Hematopoietic multipotent progenitor cell treated with erythropoietin and hydrocortisone succinate and interleukin-3 and kit ligand, for 17 days (in vitro differentiated cells): Measurements from ENCODE around the gene GTF2IRD1.
"Not testable (repeated sequence)": the region's sequence is repeated elsewhere in the genome, so short reads cannot be mapped to it uniquely, and the experiment has no call there.

Experiments used
- DNase-seq: peaks from one replicate; pipeline ENCODE4 v3.0.0-alpha.2; 2015; ENCODE audit warnings: low spot score

The GTF2IRD1 gene

GRCh38 chr7:74430961-74431466, 22.7 kb upstream of the GTF2IRD1 start:
- no peak for DNase-seq

DNA sequence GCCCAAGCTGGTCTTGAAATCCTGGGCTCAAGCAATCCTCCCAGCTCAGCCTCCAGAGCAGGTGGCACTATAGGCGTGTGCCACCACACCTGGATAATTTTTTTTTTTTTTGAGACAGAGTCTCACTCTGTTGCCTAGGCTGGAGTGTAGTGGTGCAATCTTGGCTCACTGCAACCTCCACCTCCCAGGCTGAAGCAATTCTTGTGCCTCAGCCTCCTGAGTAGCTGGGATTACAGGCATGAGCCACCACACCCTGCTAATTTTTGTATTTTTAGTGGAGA, 16.5 kb upstream of the GTF2IRD1 start:
- DNase-seq = not testable (repeated sequence)

DNA sequence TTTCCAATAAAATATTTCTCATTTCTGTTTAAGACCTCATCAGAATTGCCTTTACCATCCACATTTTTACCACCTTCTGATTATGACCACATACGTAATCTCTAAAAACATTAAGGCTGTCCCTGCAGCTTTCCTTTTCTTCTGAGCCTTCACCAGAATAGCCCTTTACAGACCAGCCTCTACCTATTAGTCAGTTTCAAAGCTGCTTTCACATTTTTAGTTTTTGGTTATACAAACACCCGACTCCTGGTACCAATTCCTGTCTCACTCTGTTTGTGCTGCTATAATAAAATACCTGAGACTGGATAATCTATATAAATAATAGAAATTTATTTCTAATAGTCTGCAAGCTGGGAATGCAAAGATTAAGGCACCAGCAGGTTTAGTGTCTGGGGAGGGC, 15.4 kb upstream of the GTF2IRD1 start:
- no peak for DNase-seq

DNA sequence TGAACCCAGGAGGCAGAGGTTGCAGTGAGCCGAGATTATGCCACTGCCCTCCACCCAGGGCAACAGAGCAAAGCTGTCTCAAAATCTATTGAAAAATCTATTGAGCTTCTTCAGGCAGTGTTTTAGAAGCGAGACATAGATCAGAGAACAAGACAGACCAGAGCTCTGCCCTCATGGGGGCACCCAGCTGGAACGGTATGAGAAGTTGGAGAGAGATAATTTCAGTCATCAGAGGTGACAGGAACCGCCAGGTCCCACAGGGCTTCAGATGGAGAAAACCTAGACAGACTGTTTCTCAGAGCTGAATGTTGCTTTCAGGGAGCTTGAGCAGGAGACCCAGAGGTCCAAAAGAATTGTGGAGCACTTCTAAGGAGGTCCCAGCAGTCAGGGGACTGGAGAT, 14.2 kb upstream of the GTF2IRD1 start:
- DNase-seq = no peak

- not testable (repeated sequence) for DNase-seq
These were observed 13.6 kb upstream of the GTF2IRD1 start for GRCh38 chr7:74440143-74440542.

GRCh38 chr7:74441801-74442200, 11.9 kb upstream of the GTF2IRD1 start:
- DNase-seq = no peak

- DNase-seq = no peak
These were observed 10.0 kb upstream of the GTF2IRD1 start for GRCh38 chr7:74443543-74444247.

GRCh38 chr7:74449144-74449543, 4.6 kb upstream of the GTF2IRD1 start:
- DNase-seq = no peak

GRCh38 chr7:74449809-74450397, 3.8 kb upstream of the GTF2IRD1 start:
- DNase-seq = peak; percentile 72

DNA sequence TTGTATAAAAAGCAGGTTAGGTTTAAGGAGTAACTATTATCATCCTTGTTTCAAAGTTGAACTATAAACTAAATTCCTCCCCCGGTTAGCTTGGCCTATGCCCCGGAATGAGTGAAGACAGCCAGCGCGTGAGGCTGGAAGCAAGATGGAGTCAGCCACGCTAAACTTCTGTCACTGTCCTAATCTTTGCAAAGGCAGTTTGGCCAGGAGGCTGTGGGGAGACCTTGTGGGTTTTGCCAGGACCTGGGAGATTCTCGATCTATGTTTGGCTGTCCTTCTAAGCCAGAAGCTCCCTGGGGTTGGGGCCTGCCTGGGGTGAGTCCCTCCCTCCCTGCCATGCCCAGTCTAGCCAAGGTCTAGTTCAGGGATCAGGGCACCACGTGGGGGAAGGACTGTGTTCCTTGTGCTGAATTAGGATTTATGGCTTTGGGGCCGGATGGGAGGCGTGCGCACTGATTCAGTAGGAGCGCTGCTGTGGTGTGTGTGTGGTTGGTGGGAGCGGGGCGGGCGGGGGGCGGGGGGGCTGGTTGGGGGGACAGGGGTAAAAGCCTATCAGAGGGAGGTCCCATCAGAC, 871 bp upstream of the GTF2IRD1 start:
- DNase-seq = no peak

- DNase-seq = no peak
These were observed 567 bp downstream of the GTF2IRD1 start for GRCh38 chr7:74454021-74454924.

- DNase-seq = no peak
These were observed 1.2 kb downstream of the GTF2IRD1 start for GRCh38 chr7:74454925-74455288.

DNA sequence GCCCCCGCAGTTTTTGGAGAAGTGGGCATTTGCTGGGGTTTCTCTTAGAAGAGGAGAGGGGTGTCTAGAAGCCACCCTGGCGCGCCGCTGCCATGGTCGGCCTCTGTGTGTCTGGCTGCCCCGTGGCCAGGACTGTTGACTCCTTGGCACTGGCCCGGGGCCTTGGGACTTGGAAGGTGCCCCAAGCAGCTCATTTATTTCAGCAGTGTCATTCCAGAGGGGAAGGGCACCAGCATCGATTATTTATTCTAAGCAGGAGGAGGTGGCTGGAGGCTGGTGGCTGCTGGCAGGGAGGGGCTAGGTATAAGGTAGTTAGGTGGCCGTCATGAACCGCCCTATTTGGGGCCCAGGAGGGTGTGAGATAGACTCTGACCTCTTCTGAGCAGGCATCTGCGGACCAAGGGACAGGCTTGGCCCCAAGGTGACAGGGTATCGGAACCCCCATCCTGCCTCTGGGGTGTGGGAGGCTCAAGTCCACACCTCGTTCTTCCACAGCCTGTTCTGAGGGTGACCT, 1.6 kb downstream of the GTF2IRD1 start:
- DNase-seq = no peak

DNA sequence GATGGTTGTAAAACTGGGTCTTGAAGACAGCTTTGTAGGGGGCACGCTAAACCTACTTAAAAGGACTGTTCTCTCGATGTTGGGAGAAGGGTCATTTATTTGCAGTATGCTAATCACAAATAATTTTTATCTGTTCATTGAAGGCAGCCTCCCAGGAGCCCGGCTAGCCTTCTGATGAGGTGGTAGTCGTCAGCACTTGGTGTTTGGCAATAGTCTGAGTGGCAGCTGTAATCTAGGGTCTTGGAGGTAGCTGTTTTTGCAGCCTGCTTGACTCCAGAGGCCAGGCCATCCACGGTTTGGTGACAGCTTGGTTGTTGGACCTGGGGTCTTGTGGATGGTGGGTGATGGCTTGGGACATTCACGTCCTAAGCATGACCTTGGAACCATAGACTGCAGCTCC, 2.2 kb downstream of the GTF2IRD1 start:
- DNase-seq = no peak

DNA sequence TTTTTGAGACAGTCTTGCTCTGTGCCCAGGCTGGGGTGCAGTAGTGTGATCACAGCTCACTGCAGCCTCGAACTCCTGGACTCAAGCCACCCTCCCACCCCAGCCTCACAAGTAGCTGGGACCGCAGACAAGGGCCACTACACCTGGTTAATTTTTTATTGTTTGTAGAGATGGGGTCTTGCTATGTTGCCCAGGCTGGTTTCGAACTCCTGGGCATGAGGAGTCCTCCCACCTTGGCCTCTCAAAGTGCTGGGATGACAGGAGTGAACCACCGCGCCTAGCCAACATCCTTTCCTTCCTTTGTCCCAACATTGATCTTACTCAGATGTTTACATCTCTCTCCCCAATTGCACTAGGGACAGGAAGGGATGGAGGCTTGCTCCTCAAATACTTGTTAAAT, 3.3 kb downstream of the GTF2IRD1 start:
- no peak for DNase-seq

- DNase-seq = no peak
These were observed 8.4 kb downstream of the GTF2IRD1 start for GRCh38 chr7:74461970-74462706.

GRCh38 chr7:74462707-74463100, 9.0 kb downstream of the GTF2IRD1 start:
- no peak for DNase-seq

DNA sequence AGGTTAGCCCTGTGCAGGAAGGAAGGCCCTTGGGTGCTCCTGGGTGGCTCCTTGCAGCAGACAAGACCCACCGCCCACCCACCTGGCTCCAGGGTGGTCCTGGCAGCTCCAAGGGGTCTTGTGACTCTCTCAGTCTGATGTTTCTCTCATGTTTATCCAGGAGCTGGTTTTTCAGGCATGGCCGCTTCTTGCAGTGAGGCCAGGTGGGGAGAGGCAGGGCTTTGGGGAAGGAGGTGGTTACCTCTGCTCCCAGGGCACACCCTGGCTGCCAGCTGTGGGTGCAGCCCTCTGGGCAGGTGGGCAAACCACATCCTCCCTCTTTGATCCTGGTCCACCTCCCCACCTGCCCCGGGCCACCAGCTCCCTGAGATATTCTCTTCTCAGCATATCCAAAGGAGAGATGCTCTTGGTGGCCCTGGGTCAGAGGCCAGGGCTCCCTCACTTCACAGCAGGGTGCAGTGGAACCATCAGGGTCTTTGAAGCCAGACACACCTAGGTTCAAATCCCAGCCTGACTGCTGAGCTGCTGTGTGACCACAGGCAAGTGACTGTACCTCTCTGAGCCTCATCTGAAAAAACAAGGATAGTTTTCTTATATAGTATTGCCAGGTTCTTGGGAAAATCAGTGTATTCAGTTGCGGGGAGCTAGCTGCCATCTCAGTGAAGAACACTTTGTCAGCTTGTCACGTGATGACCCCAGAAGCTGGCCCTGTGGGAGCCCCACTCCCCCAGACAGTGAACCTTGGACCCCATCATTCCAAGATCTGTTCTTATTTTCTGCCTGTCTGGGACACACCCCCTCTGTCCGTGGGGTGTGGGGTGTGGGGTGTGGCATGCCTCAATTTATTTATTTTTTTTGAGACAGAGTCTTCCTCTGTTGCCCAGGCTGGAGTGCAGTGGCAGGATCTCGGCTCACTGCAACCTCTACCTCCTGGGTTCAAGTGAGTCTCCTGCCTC, 11.5 kb downstream of the GTF2IRD1 start:
- DNase-seq = no peak

GRCh38 chr7:74466196-74466813, 12.6 kb downstream of the GTF2IRD1 start:
- no peak for DNase-seq

DNA sequence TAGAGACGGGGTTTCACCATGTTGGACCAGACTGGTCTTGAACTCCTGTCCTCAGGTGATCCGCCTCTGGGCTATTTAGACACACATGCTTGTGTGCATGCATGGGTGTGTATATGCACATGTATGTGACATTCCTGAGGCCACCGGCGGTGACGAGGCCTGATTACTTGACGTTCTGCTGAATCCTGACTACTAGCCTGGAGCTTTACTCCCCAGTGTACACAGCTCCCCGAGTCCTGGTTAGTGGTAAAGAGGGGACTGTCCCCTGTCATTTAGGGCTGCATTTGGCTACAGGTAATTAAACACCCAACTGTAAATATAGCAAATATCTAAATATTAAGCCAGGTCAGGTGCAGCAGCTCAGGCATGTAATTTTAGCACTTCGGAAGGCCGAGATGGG, 14.2 kb downstream of the GTF2IRD1 start:
- DNase-seq = no peak
